HTERT RPE-1 (cell line): ENCODE measurements around the gene WDR70.
"Not testable (repeated sequence)": the region's sequence is repeated elsewhere in the genome, so short reads cannot be mapped to it uniquely, and the experiment has no call there.

Experiments
- in situ Hi-C: fragments of 300-500 bp; cut with MboI; formaldehyde crosslinking; loops from 4 replicates; pipeline ENCODE4 v1.14.3; 2020; ENCODE audit warnings: low sequenced_read_pairs

The WDR70 gene

DNA sequence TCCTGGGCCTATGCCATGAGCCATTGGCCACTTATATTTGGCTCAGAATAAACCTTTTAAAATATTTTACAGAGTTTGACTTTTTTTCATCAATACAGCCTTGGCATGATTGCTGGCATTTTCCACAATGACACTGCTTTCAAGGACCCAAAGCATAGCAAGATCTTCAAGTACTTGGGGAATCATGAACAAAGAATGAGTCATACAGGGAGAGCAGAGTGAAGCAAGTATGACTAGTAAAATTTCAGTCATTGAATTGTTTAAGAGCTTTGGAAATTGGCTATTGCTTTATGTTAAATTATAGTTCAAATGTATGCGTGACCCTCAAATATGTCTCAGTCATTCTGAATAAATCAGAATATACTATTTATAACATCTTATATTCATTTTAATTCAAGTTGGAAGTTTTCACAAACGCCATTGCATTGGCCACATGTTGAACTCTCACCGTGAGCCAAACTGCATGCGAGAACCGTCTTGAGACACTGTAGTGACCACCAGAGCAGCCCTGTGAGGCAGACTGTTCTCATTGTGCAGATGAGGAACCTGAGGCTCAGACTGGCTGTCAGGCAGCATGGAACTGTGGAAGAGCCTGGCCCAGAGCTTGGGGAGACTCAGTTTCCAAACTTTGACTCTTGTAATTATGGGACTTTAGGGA lies 407.9 kb downstream of the WDR70 start:
- in situ Hi-C loops, result no loop called here

DNA sequence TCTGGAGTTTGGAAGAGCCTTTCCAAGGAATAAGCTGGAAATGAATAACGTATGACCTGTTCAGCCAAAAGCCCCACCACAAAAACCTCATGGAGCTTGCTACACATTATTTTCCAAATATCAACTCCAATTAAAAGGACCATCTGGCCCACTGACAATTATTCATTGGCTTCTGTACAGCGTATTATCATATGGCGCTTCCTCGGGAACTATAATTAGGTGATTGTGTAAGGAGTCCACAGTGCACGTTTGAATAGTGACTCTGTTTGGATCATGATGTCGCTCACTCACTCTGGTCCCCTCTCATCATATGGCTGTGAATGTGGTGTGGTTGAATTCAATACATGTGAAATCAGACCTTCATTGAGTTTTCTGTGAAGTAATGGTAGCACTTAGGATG lies 408.6 kb downstream of the WDR70 start:
- in situ Hi-C loops, result no loop called here

DNA sequence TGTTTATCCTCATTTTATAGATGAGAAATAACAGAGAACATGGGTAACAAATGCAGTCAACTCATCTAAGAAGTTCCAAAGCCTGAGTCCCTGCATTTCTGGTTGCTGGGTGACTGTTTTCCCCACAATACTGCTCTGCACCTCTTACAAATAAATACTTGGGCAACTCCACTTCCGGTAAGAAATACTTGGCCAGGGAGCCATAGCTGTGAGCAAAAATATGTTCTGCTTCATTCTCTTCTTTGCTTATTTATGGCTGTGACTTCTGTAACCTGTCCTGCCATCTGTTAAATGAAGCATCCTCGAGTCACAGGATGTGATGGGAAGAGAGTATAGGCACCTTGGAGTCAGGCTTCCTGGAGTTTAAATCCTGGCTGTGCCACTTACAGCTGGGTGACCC lies 410.9 kb downstream of the WDR70 start:
- in situ Hi-C loops, result no loop called here

DNA sequence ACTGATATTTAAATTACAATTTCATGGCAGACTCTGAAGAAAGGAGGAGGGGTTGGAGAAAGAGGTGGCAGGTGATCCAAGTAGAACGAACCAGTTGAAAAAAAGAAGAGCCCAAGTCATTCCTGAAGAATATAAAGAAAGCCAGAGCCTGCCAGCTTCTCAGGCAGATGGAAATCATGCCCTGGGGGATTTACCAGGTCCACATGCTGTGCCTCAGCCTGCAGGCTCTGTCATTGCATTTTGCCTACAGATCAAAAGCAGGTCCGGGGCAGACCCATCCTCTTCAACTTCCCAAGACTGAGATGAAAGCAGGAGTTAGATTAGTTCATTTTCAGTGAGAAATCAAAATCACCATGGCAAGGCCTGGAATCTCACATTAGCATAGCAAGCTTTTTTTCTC lies 412.2 kb downstream of the WDR70 start:
- in situ Hi-C loops, result no loop called here

DNA sequence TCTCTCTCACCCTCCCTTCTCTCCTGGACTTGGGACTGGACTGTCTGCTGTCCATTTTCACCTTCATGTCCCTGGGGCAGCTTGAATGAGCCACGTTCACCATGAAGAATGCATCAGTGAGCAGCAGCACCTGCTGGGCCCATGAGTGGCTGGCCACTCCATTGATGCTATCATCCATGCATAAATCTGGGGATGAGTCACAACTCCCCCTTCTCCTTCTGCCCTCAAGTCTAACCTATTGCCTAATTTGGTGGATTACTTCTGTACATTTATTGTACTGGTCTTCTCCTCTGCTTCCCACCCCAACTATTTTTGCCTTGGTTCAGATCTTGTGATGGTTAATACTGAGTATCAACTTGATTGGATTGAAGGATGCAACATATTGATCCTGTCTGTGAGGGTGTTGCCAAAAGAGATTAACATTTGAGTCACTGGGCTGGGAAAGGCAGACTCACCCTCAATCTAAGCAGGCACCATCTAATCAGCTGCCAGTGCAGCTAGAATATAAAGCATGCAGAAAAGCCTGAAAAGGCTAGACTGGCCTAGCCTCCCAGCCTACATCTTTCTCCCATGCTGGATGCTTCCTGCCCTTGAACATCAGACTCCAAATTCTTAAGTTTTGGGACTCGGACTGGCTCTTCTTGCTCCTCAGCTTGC lies 414.0 kb downstream of the WDR70 start:
- in situ Hi-C loops, result no loop called here

DNA sequence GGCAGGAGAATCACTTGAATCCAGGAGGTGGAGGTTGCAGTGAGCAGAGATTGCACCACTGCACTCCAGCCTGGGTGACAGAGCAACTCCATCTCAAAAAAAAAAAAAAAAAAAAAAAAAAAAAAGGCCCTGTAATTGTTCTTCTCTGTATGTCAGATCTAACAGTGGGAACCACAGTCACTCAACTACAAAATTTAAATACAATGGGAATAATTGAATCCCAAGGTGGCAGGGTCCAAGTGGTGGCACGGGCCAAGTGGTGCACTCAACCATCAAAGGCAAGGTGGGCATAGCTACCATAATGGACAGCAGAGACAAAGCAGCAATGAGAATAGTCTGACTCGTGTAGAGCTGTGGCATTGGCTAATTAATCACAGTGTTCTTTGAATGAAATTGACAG lies 416.2 kb downstream of the WDR70 start:
- in situ Hi-C loops, result not testable (repeated sequence)

DNA sequence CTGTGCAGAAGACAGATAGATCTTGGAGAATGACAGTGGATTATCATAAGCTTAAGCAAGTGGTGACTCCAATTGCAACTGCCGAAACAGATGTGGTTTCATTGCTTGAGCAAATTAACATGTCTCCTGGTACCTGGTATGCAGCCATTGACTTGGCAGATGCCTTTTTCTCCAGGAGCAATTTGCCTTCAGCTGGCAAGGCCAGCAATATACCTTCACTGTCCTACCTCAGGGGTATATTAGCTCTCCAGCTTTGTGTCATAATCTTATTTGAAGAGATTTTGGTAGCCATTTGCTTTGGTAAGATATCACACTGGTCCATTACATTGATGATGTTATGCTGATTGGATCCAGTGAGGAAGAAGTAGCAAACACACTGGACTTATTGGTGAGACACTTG lies 417.3 kb downstream of the WDR70 start:
- in situ Hi-C loops, result not testable (repeated sequence)

DNA sequence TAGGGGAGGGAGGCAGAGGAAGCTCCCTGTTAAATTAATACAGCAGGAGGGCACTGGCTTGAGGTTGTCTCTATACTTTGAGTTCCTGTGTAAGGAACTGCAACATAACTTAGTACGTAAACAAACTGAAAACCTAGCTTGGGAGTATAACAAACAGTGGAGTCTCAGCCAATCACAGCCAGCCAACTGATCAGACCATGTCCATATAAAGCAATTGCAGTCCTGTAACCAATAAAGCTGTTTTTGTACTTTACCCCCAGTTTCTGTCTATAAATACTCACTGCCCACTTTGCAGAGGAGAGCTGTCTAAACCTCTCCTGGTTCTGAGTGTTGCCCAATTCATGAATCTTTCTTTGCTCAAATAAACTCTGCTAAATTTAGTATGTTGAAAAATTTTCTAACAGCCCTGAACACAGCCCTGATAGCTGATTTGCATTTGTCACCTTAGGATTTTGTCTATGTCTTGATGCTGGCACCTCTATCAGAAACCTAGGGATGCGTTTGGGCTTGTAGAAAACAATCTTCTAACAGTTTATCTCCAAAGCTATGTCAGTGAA lies 420.8 kb downstream of the WDR70 start:
- in situ Hi-C loops, result no loop called here

DNA sequence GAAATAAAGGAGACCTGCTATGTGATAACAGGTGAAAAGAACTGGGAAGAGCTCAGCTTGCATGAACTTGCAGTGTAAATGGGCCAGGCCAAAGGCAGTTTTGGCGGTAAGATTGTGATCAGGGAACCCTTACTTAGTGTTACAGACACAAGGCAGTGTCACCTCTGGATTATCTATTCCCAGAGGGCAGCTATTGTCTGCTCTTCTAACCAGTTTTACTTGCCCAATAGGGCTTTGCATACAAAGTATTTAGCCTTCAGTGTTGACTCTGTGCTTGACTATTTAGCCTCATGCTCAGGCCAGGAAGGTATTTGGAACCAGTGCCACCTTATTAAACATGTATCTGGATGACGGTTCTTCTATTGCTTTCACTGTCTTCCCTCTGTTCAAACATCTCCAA lies 422.4 kb downstream of the WDR70 start:
- in situ Hi-C loops, result no loop called here
